H1 (cell line): ENCODE measurements around the gene OXA1L. TPM values are rescaled to one million over a fixed set of nuclear protein-coding genes. Genes with fewer than 3 reads are reported as not detected.
"Not testable (repeated sequence)": the region's sequence is repeated elsewhere in the genome, so short reads cannot be mapped to it uniquely, and the experiment has no call there.

Source experiments
- CTCF ChIA-PET: fragments of 300-600 bp; sonication (Branson Sonifier 250); formaldehyde crosslinking; loops from one replicate; lab custom pipeline; 2021; ENCODE audit not compliant: partially characterized antibody; lab: Charles Lee
- POLR2A ChIA-PET: fragments of 300-600 bp; sonication (Branson Sonifier 250); formaldehyde crosslinking; loops from one replicate; lab custom pipeline; 2021; ENCODE audit warnings: inconsistent platforms; ENCODE audit not compliant: partially characterized antibody; lab: Charles Lee
- DNase-seq, 2 experiments: peaks; one replicate each; pipeline versions ENCODE4 v3.0.0 to v3.0.0-alpha.2; 2010 to 2022; ENCODE audit warnings: low spot score in 2 of 2, low read depth in 1 of 2, mixed read lengths in 1 of 2
- FAIRE-seq: peaks from 2 replicates; lab custom pipeline; 2011; peaks lifted over from hg19 to GRCh38; lab: Jason Lieb, UNC
- H2AFZ ChIP-seq: 2 replicates; pipeline ENCODE4 v1.8.1; 2012; ENCODE audit warnings: low read length, inconsistent platforms
- H2AK5ac ChIP-seq: 2 replicates; pipeline ENCODE4 v1.6.1; 2013; ENCODE audit warnings: low read depth, low read length
- H2BK120ac ChIP-seq: replicated peaks from 2 replicates; pipeline ENCODE3; 2013; ENCODE audit warnings: low read depth, low read length, inconsistent platforms
- H2BK12ac ChIP-seq: 2 replicates; pipeline ENCODE4 v1.6.1; 2013; ENCODE audit warnings: low read depth, low read length
- H2BK15ac ChIP-seq: 2 replicates; pipeline ENCODE4 v1.6.1; 2013; ENCODE audit warnings: low read length
- H2BK20ac ChIP-seq: 2 replicates; pipeline ENCODE4 v1.6.1; 2013; ENCODE audit warnings: low read length
- H2BK5ac ChIP-seq: 2 replicates; pipeline ENCODE4 v1.6.1; 2013; ENCODE audit warnings: low read depth, low read length
- H3K14ac ChIP-seq: 2 replicates; pipeline ENCODE4 v1.6.1; 2013; ENCODE audit warnings: inconsistent platforms; ENCODE audit not compliant: insufficient read length
- H3K18ac ChIP-seq: 2 replicates; pipeline ENCODE4 v1.6.1; 2013; ENCODE audit warnings: low read length; ENCODE audit errors: extremely low read depth
- H3K23ac ChIP-seq: 2 replicates; pipeline ENCODE4 v1.6.1; 2013; ENCODE audit warnings: inconsistent platforms; ENCODE audit not compliant: insufficient read length
- H3K23me2 ChIP-seq: 2 replicates; pipeline ENCODE4 v1.6.1; 2013; ENCODE audit warnings: low read depth, low read length
- H3K27ac ChIP-seq: 2 replicates; pipeline ENCODE4 v1.6.1; 2011; ENCODE audit warnings: low read depth, low read length, inconsistent platforms
- H3K27me3 ChIP-seq, 4 experiments: replicated peaks in 1 of 4; 1 replicate in 1 of 4; 2 replicates in 3 of 4; pipeline versions ENCODE4 v1.6.1 to v1.8.1; 2011 to 2013; ENCODE audit warnings: low read length in 3 of 4, mild to moderate bottlenecking in 3 of 4, inconsistent platforms in 2 of 4, mixed read lengths in 2 of 4, moderate library complexity in 1 of 4; ENCODE audit not compliant: control insufficient read depth in 3 of 4, insufficient read depth in 3 of 4; ENCODE audit errors: extremely low read depth in 1 of 4
- H3K36me3 ChIP-seq, 4 experiments: 2 replicates each; pipeline versions ENCODE4 v1.6.1 to v1.8.1; 2011 to 2013; ENCODE audit warnings: mild to moderate bottlenecking in 4 of 4, low read length in 3 of 4, moderate library complexity in 2 of 4, control low read depth in 1 of 4, inconsistent platforms in 1 of 4; ENCODE audit not compliant: insufficient read depth in 4 of 4, control insufficient read depth in 2 of 4
- H3K4ac ChIP-seq: replicated peaks from 2 replicates; pipeline ENCODE3; 2013; ENCODE audit warnings: low read length, low read depth, mixed read lengths, inconsistent platforms; ENCODE audit not compliant: insufficient read length
- H3K4me1 ChIP-seq, 4 experiments: replicated peaks in 1 of 4; 1 replicate in 1 of 4; 2 replicates in 3 of 4; pipeline versions ENCODE4 v1.6.1 to v1.8.1; 2011 to 2013; ENCODE audit warnings: low read length in 3 of 4, inconsistent platforms in 2 of 4, mixed read lengths in 1 of 4; ENCODE audit not compliant: insufficient read depth in 4 of 4, control insufficient read depth in 3 of 4
- H3K4me2 ChIP-seq, 2 experiments: 2 replicates each; pipeline versions ENCODE4 v1.6.1 to v1.8.1; 2011 to 2013; ENCODE audit warnings: low read depth in 2 of 2, low read length in 2 of 2, control low read depth in 1 of 2, inconsistent platforms in 1 of 2, mild to moderate bottlenecking in 1 of 2; ENCODE audit not compliant: insufficient read depth in 1 of 2
- H3K4me3 ChIP-seq, 4 experiments: fragments of 200-600, 300-600 bp in 1 of 4; sonication (generic), shearing (Covaris generic), sonication (Bioruptor Twin) in 1 of 4; 2 replicates each; pipeline versions ENCODE4 v1.5.1 to v1.8.1; 2011 to 2016; ENCODE audit warnings: low read length in 4 of 4, low read depth in 3 of 4, control low read depth in 2 of 4, inconsistent platforms in 2 of 4, mild to moderate bottlenecking in 2 of 4, mixed read lengths in 1 of 4, moderate library complexity in 1 of 4; ENCODE audit not compliant: insufficient read depth in 2 of 4; ENCODE audit errors: extremely low read depth in 1 of 4
- H3K56ac ChIP-seq: replicated peaks from 2 replicates; pipeline ENCODE3; 2013; ENCODE audit warnings: low read depth, mild to moderate bottlenecking, mixed read lengths, low read length, inconsistent platforms; ENCODE audit not compliant: insufficient read length
- H3K79me1 ChIP-seq: 2 replicates; pipeline ENCODE4 v1.6.1; 2013; ENCODE audit warnings: low read depth, low read length, control low read depth
- H3K79me2 ChIP-seq, 2 experiments: 2 replicates each; pipeline versions ENCODE4 v1.6.1 to v1.8.1; 2012 to 2013; ENCODE audit warnings: low read length in 2 of 2, mild to moderate bottlenecking in 2 of 2, inconsistent platforms in 1 of 2; ENCODE audit not compliant: insufficient read depth in 2 of 2, control insufficient read depth in 1 of 2
- H3K9ac ChIP-seq, 4 experiments: replicated peaks in 1 of 4; 1 replicate in 1 of 4; 2 replicates in 3 of 4; pipeline versions ENCODE4 v1.6.1 to v1.8.1; 2011 to 2013; ENCODE audit warnings: low read depth in 3 of 4, low read length in 3 of 4, control low read depth in 2 of 4, mild to moderate bottlenecking in 2 of 4, moderate library complexity in 2 of 4, inconsistent platforms in 1 of 4; ENCODE audit errors: extremely low read depth in 1 of 4
- H3K9me3 ChIP-seq, 2 experiments: 2 replicates each; pipeline versions ENCODE4 v1.6.1 to v1.8.1; 2012 to 2013; ENCODE audit warnings: mild to moderate bottlenecking in 2 of 2, moderate library complexity in 2 of 2, control low read depth in 1 of 2, inconsistent platforms in 1 of 2, low read depth in 1 of 2, low read length in 1 of 2, mixed read lengths in 1 of 2; ENCODE audit not compliant: insufficient read depth in 2 of 2
- H4K20me1 ChIP-seq, 2 experiments: replicated peaks in 1 of 2; 2 replicates each; pipeline versions ENCODE3 to v1.8.1; 2011 to 2013; ENCODE audit warnings: inconsistent platforms in 2 of 2, low read length in 2 of 2, mild to moderate bottlenecking in 1 of 2; ENCODE audit not compliant: insufficient read depth in 2 of 2, control insufficient read depth in 1 of 2
- H4K5ac ChIP-seq: 2 replicates; pipeline ENCODE4 v1.6.1; 2013; ENCODE audit warnings: low read length, low read depth, mixed read lengths, inconsistent platforms; ENCODE audit not compliant: insufficient read length
- H4K8ac ChIP-seq: 2 replicates; pipeline ENCODE4 v1.8.0; 2013; ENCODE audit warnings: mild to moderate bottlenecking, moderate library complexity, low read length, inconsistent platforms; ENCODE audit not compliant: insufficient read depth; ENCODE audit errors: extremely low read depth
- H4K91ac ChIP-seq: replicated peaks from 2 replicates; pipeline ENCODE3; 2013; ENCODE audit warnings: low read length, mixed read lengths, inconsistent platforms; ENCODE audit not compliant: insufficient read length
- WGBS, 2 experiments: shearing (Covaris generic) in 1 of 2; methylation state at CpG; one replicate each; pipeline versions ENCODE4 v1.1.6 to v1.1.7; 2013 to 2015; ENCODE audit warnings: low lambda C conversion rate in 2 of 2, mixed read lengths in 2 of 2, inconsistent platforms in 1 of 2, low coverage in 1 of 2, missing lambda C conversion rate in 1 of 2; ENCODE audit not compliant: insufficient replicate concordance in 2 of 2, insufficient coverage in 1 of 2, insufficient read length in 1 of 2; ENCODE audit errors: extremely low coverage in 1 of 2, missing lambda C conversion rate in 1 of 2; 5-methylcytosine and 5-hydroxymethylcytosine counted together
- polyA plus RNA-seq, 7 experiments: library from polyadenylated mRNA; depleted of rRNA in 3 of 7; stranded (reverse) in 5 of 7; unstranded in 2 of 7; fragments of >200 nt in 5 of 7; fragments of 200-250 nt in 2 of 7; gene quantifications; 1 replicate in 5 of 7; 2 replicates in 1 of 7; 4 replicates in 1 of 7; pipeline versions ENCODE4 v1.2.1 to v1.2.3, GENCODE V29; 2011 to 2013; ENCODE audit warnings: missing spikeins in 2 of 7, mixed read lengths in 2 of 7
- total RNA-seq: library from RNA; stranded (reverse); fragmentation: NEBNext Ultra II Directional; extraction: Animal tissue kit (Norgen Biotek cat#: 25700); gene quantifications from 2 replicates; pipeline ENCODE4 v1.2.1, GENCODE V29; 2021

The OXA1L gene
- total and polyA plus RNA-seq, 2 of the 8 experiments (the other 6 are each of a cell fraction or from before 2014, with no cell fraction given) = 125 to 199 TPM

GRCh38 chr14:22757972-22758650 is 8.4 kb upstream of the OXA1L start:
- H2AFZ ChIP-seq, H3K27ac ChIP-seq, H4K20me1 ChIP-seq, DNase-seq, H2BK15ac ChIP-seq, H3K23ac ChIP-seq, H3K36me3 ChIP-seq, H3K9me3 ChIP-seq, H3K79me1 ChIP-seq, H2BK5ac ChIP-seq, H2BK12ac ChIP-seq, H3K4me2 ChIP-seq, H3K56ac ChIP-seq, H3K4ac ChIP-seq, FAIRE-seq, H4K5ac ChIP-seq, H3K79me2 ChIP-seq, H3K23me2 ChIP-seq, H2AK5ac ChIP-seq, H4K8ac ChIP-seq, H3K27me3 ChIP-seq, H3K4me1 ChIP-seq, H3K18ac ChIP-seq, H4K91ac ChIP-seq, H2BK120ac ChIP-seq, H3K14ac ChIP-seq, H3K4me3 ChIP-seq, H3K9ac ChIP-seq, H2BK20ac ChIP-seq, POLR2A ChIA-PET: not testable (repeated sequence)
- WGBS, 2 experiments = 81% methylated on average over 10 of the region's 10 CpGs; no CpG with 5 or more reads in 1 of the 2 experiments
- CTCF ChIA-PET = interaction anchor here (0.9 kb wide), 1 partner anchor 99 kb away, joined by 3 read pairs; no protein-coding TSS in a partner anchor
